GM12878 (cell line): Measurements from ENCODE around the gene OTUD4. TPM values are rescaled to one million over a fixed set of nuclear protein-coding genes. Genes with fewer than 3 reads are reported as not detected.

Source experiments
- ATAC-seq: fragments of 200-7000 bp; cut with Tn5 transposase; 3 replicates; pipeline ENCODE4 v1.9.1; 2020; ENCODE audit warnings: mild to moderate bottlenecking, moderate library complexity
- BruUV-seq: library from RNA; stranded (reverse); fragments of 400-500 nt; replicated peaks from 2 replicates; lab custom pipeline; 2021; lab: Mats Ljungman, UMichigan
- CTCF ChIA-PET: fragments of 300-600 bp; sonication (Branson Sonifier 250); formaldehyde crosslinking; extraction: SDS; loops from one replicate; lab custom pipeline; 2021; ENCODE audit warnings: inconsistent platforms; lab: Yijun Ruan, JAX
- POLR2A ChIA-PET: fragments of 350-600 bp; formaldehyde crosslinking; extraction: SDS; loops from one replicate; lab custom pipeline; 2021; ENCODE audit warnings: inconsistent platforms; lab: Charles Lee
- RAD21 ChIA-PET: fragments of 300-600 bp; sonication (Branson Sonifier 250); formaldehyde crosslinking; loops from one replicate; lab custom pipeline; 2023; ENCODE audit warnings: antibody characterized with exemption; ENCODE audit not compliant: unreplicated experiment; lab: Charles Lee
- SMC1A ChIA-PET: fragments of 300-600 bp; sonication (Branson Sonifier 250); formaldehyde crosslinking; loops from one replicate; lab custom pipeline; 2023; ENCODE audit not compliant: unreplicated experiment, uncharacterized antibody; lab: Charles Lee
- DNase-seq: peaks from one replicate; pipeline ENCODE4 v3.0.0-alpha.2; 2011; ENCODE audit warnings: low read depth, low spot score
- FAIRE-seq: peaks from 3 replicates; lab custom pipeline; 2011; peaks lifted over from hg19 to GRCh38; lab: Jason Lieb, UNC
- H2AFZ ChIP-seq: 2 replicates; pipeline ENCODE4 v1.6.0; 2011; ENCODE audit warnings: low read depth, low read length, control low read depth; ENCODE audit not compliant: control insufficient read depth
- H3K27ac ChIP-seq: 2 replicates; pipeline ENCODE4 v1.5.1; 2011; ENCODE audit warnings: control low read depth; ENCODE audit not compliant: control insufficient read depth, insufficient read depth
- H3K27me3 ChIP-seq, 2 experiments: replicated peaks in 1 of 2; 2 replicates each; pipeline versions ENCODE4 v1.6.0 to v1.6.1; 2011; ENCODE audit warnings: low read length in 1 of 2; ENCODE audit not compliant: control insufficient read depth in 2 of 2, insufficient read depth in 2 of 2
- H3K36me3 ChIP-seq, 2 experiments: 2 replicates each; pipeline ENCODE4 v1.5.1; 2011; ENCODE audit warnings: low read length in 1 of 2; ENCODE audit not compliant: control insufficient read depth in 2 of 2, insufficient read depth in 2 of 2
- H3K4me1 ChIP-seq: 2 replicates; pipeline ENCODE4 v1.6.1; 2011; ENCODE audit warnings: mild to moderate bottlenecking, low read length, moderate library complexity, mixed read lengths; ENCODE audit not compliant: control insufficient read depth, insufficient read depth
- H3K4me2 ChIP-seq: 2 replicates; pipeline ENCODE4 v1.6.0; 2011; ENCODE audit warnings: control low read depth; ENCODE audit not compliant: control insufficient read depth, insufficient read depth
- H3K4me3 ChIP-seq: fragments of 200-600 bp; sonication (generic); 2 replicates; pipeline ENCODE4 v1.5.1; 2016
- H3K79me2 ChIP-seq: 2 replicates; pipeline ENCODE4 v1.6.0; 2011; ENCODE audit warnings: low read length; ENCODE audit not compliant: control insufficient read depth, insufficient read depth
- H3K9ac ChIP-seq: 2 replicates; pipeline ENCODE4 v1.8.0; 2011; ENCODE audit warnings: low read length, control low read depth, mixed read lengths; ENCODE audit not compliant: control insufficient read depth, insufficient read depth
- H3K9me3 ChIP-seq: replicated peaks from 3 replicates; pipeline ENCODE4 v1.5.1; 2011; ENCODE audit warnings: mild to moderate bottlenecking, low read length; ENCODE audit not compliant: control insufficient read depth, insufficient read depth
- H4K20me1 ChIP-seq: 2 replicates; pipeline ENCODE4 v1.6.0; 2011; ENCODE audit not compliant: control insufficient read depth, insufficient read depth
- CBX5 ChIP-seq: sonication (generic); IDR thresholded peaks from 2 replicates; pipeline ENCODE4 v1.6.1; 2016; ENCODE audit warnings: low read depth, moderate library complexity, mild to moderate bottlenecking, inconsistent platforms
- CREM ChIP-seq: IDR thresholded peaks from 2 replicates; pipeline ENCODE4 v1.6.1; 2014; ENCODE audit warnings: antibody characterized with exemption, low read depth
- DPF2 ChIP-seq: fragments of 450-650 bp; IDR thresholded peaks from 2 replicates; pipeline ENCODE4 v1.6.1; 2017; ENCODE audit warnings: mild to moderate bottlenecking
- ETV6 ChIP-seq, 2 experiments: fragments of 450-650 bp in 1 of 2; IDR thresholded peaks in 1 of 2; conservative IDR thresholded peaks in 1 of 2; 2 replicates each; pipeline ENCODE4 v1.6.1; 2014; ENCODE audit warnings: antibody characterized with exemption in 1 of 2, borderline replicate concordance in 1 of 2, low read depth in 1 of 2, mild to moderate bottlenecking in 1 of 2, moderate library complexity in 1 of 2
- HDGF ChIP-seq: fragments of 450-650 bp; IDR thresholded peaks from 2 replicates; pipeline ENCODE4 v1.6.1; 2016; ENCODE audit warnings: antibody characterized with exemption
- IKZF1 ChIP-seq: fragments of 450-650 bp; conservative IDR thresholded peaks from 2 replicates; pipeline ENCODE4 v1.6.1; 2017; ENCODE audit warnings: antibody characterized with exemption, mild to moderate bottlenecking
- IKZF2 ChIP-seq, 2 experiments: fragments of 450-650 bp; IDR thresholded peaks; 2 replicates each; pipeline ENCODE4 v1.6.1; 2017; ENCODE audit warnings: mild to moderate bottlenecking in 2 of 2, moderate library complexity in 2 of 2
- IRF4 ChIP-seq: IDR thresholded peaks from 2 replicates; pipeline ENCODE4 v1.6.1; 2011; ENCODE audit warnings: low read depth, low read length
- MEF2B ChIP-seq: fragments of 450-650 bp; IDR thresholded peaks from 2 replicates; pipeline ENCODE4 v1.6.1; 2018; ENCODE audit warnings: mild to moderate bottlenecking, moderate library complexity; ENCODE audit not compliant: partially characterized antibody, poor library complexity, severe bottlenecking
- MYB ChIP-seq: fragments of 150-350 bp; IDR thresholded peaks from 2 replicates; pipeline ENCODE4 v1.6.1; 2014; ENCODE audit warnings: mild to moderate bottlenecking, low read depth, low read length, borderline replicate concordance
- NFIC ChIP-seq: IDR thresholded peaks from 2 replicates; pipeline ENCODE4 v1.6.1; 2012; ENCODE audit warnings: low read depth, mild to moderate bottlenecking, inconsistent platforms, low read length, moderate library complexity
- NR2F1 ChIP-seq: fragments of 450-650 bp; conservative IDR thresholded peaks from 2 replicates; pipeline ENCODE4 v1.6.1; 2017; ENCODE audit warnings: mild to moderate bottlenecking
- POLR2A ChIP-seq: IDR thresholded peaks from 2 replicates; pipeline ENCODE4 v1.6.1; 2011; ENCODE audit warnings: low read depth, mild to moderate bottlenecking, low read length
- RBBP5 ChIP-seq: fragments of 200-600 bp; sonication (generic); conservative IDR thresholded peaks from 2 replicates; pipeline ENCODE4 v1.6.1; 2016
- SPI1 ChIP-seq: IDR thresholded peaks from 2 replicates; pipeline ENCODE4 v1.6.1; 2011; ENCODE audit warnings: low read depth, mild to moderate bottlenecking, low read length, moderate library complexity, borderline replicate concordance; ENCODE audit not compliant: insufficient read depth
- TCF3 ChIP-seq: IDR thresholded peaks from 2 replicates; pipeline ENCODE4 v1.6.1; 2012; ENCODE audit warnings: low read depth, mild to moderate bottlenecking, low read length, borderline replicate concordance; ENCODE audit not compliant: insufficient read depth
- ZBED1 ChIP-seq: IDR thresholded peaks from 2 replicates; pipeline ENCODE4 v1.6.1; 2016; ENCODE audit warnings: borderline replicate concordance
- WGBS: methylation state at CpG from one replicate; pipeline ENCODE4 v1.1.6; 2016; ENCODE audit warnings: low lambda C conversion rate; ENCODE audit not compliant: insufficient replicate concordance, insufficient coverage; ENCODE audit errors: missing lambda C conversion rate; 5-methylcytosine and 5-hydroxymethylcytosine counted together
- in situ Hi-C: fragments of 300-500 bp; cut with MboI; formaldehyde crosslinking; loops from 9 replicates; pipeline ENCODE4 v1.14.3; 2018; ENCODE audit warnings: mixed read lengths
- intact Hi-C: fragments of 100-400 bp; cut with micrococcal nuclease; formaldehyde crosslinking; loops from one replicate; pipeline ENCODE4 v1.14.2; 2022; ENCODE audit not compliant: unreplicated experiment
- polyA plus RNA-seq, 11 experiments: library from polyadenylated mRNA; depleted of rRNA in 4 of 11; unstranded in 6 of 11; stranded (reverse) in 5 of 11; fragments of >200 nt; fragmentation: Nextera tagmentation in 4 of 11; fragmentation: Illumina TruSeq in 1 of 11; extraction: Ambion mirVana in 4 of 11; extraction: Trizol in 1 of 11; gene quantifications; 1 replicate in 1 of 11; 2 replicates in 10 of 11; pipeline versions ENCODE4 v1.2.1 to v1.2.3, GENCODE V29; 2011 to 2016; ENCODE audit warnings: inconsistent platforms in 2 of 11, missing spikeins in 2 of 11, low read depth in 1 of 11
- total RNA-seq, 4 experiments: library from RNA; depleted of rRNA in 3 of 4; stranded (reverse); fragments of >200 nt in 3 of 4; fragmentation: Illumina TruSeq in 1 of 4; extraction: Trizol in 1 of 4; gene quantifications; 2 replicates each; pipeline versions ENCODE4 v1.2.1 to v1.2.3, GENCODE V29; 2013 to 2021
- TF ChIP-seq, protein P1 (sequence below): fragments of 450-650 bp; IDR thresholded peaks from 2 replicates; pipeline ENCODE4 v1.6.1; 2017; ENCODE audit warnings: low read depth, mild to moderate bottlenecking, moderate library complexity
- TF ChIP-seq, protein P2 (sequence below): fragments of 450-650 bp; IDR thresholded peaks from 2 replicates; pipeline ENCODE4 v1.6.1; 2017; ENCODE audit warnings: mild to moderate bottlenecking, low read depth, inconsistent platforms; ENCODE audit not compliant: poor library complexity, severe bottlenecking

OTUD4 gene
- total and polyA plus RNA-seq, 10 of the 15 experiments (the other 5 are each of a cell fraction or from before 2014, with no cell fraction given), result 2.2 to 26.3 (median 14.2) TPM

DNA sequence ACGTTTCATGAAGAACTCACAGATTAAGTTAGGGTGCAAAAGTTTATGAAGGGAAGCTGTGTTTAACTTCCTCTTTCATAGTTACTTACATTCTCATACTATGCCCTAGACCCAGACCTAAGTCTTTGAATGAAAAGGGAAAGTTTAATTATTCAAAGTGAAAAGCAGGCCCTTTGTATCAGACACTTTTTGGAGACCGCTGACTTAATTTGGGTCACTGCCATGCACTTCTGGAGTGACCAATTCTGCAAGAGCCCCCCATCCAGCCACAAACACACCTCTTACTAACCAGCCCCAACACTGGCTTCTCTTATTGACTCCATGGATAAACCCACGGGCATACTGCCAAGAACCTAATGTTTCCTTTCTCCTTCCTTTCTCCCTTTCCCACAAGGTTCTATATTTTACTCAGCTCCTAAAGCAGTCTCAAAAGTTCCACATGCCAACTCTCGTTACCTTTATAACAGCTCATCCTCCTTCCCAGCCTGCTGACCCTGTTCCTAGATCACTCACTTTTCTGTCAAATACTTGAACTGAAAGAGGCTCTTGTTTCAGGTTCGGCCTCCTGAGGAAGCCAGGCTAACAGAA, 47.8 kb downstream of the OTUD4 start:
- intact Hi-C loops, result loop anchor here (10.0 kb wide), 1 partner anchor 958 kb away; no protein-coding TSS in a partner anchor
- POLR2A ChIA-PET, result interaction anchor here (0.6 to 2.0 kb wide), 4 partner anchors 11 to 463 kb away, joined by 3 to 10 read pairs (median 3); partner anchors contain the start of genes ABCE1 and ANAPC10
- TF ChIP-seq IRF4 (peak; percentile 75), MYB (no peak), SPI1 (peak; percentile 35; the same call in 1 of the 2 replicates), TCF3 (no peak), NFIC (peak; percentile 91), MEF2B (peak; percentile 12), ZBED1 (no peak; the same call in 1 of the 2 replicates), ETV6 (conservative IDR thresholded peaks at IDR 0.05 in 1 of 2, IDR thresholded peaks at IDR 0.05 in 1 of 2; ENCODE audit: borderline replicate concordance in 1 of 2, low read depth in 1 of 2) (peak in 1 of 2 experiments; percentile 73; a peak in 1 of 4 replicates), DPF2 (peak; percentile 78), NR2F1 (peak; percentile 86), IKZF2 (IDR thresholded peaks at IDR 0.05) (peak; percentile 78 to 79), CBX5 (peak; percentile 61; the same call in 1 of the 2 replicates), CREM (peak; percentile 27; the same call in 1 of the 2 replicates), HDGF (no peak), IKZF1 (peak; percentile 82), RBBP5 (no peak), POLR2A (no peak)
- TF ChIP-seq, protein P1, sequence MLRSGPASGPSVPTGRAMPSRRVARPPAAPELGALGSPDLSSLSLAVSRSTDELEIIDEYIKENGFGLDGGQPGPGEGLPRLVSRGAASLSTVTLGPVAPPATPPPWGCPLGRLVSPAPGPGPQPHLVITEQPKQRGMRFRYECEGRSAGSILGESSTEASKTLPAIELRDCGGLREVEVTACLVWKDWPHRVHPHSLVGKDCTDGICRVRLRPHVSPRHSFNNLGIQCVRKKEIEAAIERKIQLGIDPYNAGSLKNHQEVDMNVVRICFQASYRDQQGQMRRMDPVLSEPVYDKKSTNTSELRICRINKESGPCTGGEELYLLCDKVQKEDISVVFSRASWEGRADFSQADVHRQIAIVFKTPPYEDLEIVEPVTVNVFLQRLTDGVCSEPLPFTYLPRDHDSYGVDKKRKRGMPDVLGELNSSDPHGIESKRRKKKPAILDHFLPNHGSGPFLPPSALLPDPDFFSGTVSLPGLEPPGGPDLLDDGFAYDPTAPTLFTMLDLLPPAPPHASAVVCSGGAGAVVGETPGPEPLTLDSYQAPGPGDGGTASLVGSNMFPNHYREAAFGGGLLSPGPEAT, result peak; percentile 70; the same call in 1 of the 2 replicates
- TF ChIP-seq, protein P2, sequence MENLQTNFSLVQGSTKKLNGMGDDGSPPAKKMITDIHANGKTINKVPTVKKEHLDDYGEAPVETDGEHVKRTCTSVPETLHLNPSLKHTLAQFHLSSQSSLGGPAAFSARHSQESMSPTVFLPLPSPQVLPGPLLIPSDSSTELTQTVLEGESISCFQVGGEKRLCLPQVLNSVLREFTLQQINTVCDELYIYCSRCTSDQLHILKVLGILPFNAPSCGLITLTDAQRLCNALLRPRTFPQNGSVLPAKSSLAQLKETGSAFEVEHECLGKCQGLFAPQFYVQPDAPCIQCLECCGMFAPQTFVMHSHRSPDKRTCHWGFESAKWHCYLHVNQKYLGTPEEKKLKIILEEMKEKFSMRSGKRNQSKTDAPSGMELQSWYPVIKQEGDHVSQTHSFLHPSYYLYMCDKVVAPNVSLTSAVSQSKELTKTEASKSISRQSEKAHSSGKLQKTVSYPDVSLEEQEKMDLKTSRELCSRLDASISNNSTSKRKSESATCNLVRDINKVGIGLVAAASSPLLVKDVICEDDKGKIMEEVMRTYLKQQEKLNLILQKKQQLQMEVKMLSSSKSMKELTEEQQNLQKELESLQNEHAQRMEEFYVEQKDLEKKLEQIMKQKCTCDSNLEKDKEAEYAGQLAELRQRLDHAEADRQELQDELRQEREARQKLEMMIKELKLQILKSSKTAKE, result peak; percentile 82

More for the DNA sequence above, 47.8 kb downstream of the OTUD4 start:
- no peaks in the 10 kb centered on the region for H3K9me3 ChIP-seq
- ATAC-seq, result peak; percentile 91
- no peak for FAIRE-seq
- H2AFZ ChIP-seq, result no peak overlapping the region
- WGBS, result under 1% methylated on average over 5 of the region's 5 CpGs
- ChIA-PET CTCF (interaction anchor here (0.7 to 1.1 kb wide), 4 partner anchors 29 to 48 kb away, joined by 3 to 5 read pairs (median 4); partner anchors contain the start of gene OTUD4), RAD21 (interaction anchor here (1.3 to 1.6 kb wide), 6 partner anchors 9 to 46 kb away, joined by 3 to 9 read pairs (median 6); partner anchors contain the start of genes ABCE1 and ANAPC10), SMC1A (interaction anchor here (0.6 to 3.3 kb wide), 6 partner anchors 12 to 226 kb away, joined by 3 to 14 read pairs (median 4); no protein-coding TSS in a partner anchor)
- H3K36me3 ChIP-seq, result peaks cover 0 to 10% of the 10 kb centered on the region in 2 experiments; a peak in 2 of 4 replicates
- H3K9ac ChIP-seq, result peak overlapping the region; percentile 32; the same call in 1 of the 2 replicates
- in situ Hi-C loops, result no loop called here
- H4K20me1 ChIP-seq, result no peaks in the 10 kb centered on the region
- H3K4me3 ChIP-seq, result peak overlapping the region; percentile 16; the same call in 1 of the 2 replicates
- BruUV-seq, result no TSS peak
- peaks cover 28% of the 10 kb centered on the region for H3K4me1 ChIP-seq
- DNase-seq, result peak; percentile 53
- H3K27me3 ChIP-seq, result no peaks in the 10 kb centered on the region
- H3K4me2 ChIP-seq, result peak overlapping the region; percentile 94
- H3K79me2 ChIP-seq, result no peaks in the 10 kb centered on the region
- peak overlapping the region; percentile 76 for H3K27ac ChIP-seq
